Right cardiac atrium (tissue), 5 donors: ENCODE data around the gene ADD1. TPM values are rescaled to one million over a fixed set of nuclear protein-coding genes. Genes with fewer than 3 reads are reported as not detected.

Experiments
- ATAC-seq, 2 donors: fragments of 200-7000 bp; cut with Tn5 transposase; one replicate each; pipeline versions ENCODE4 v1.8.0 to v1.9.1; 2020; ENCODE audit warnings: moderate library complexity in 2 of 2, mild to moderate bottlenecking in 1 of 2
- DNase-seq, 3 donors: peaks; one replicate each; pipeline ENCODE4 v3.0.0-alpha.2; 2020
- H3K27ac ChIP-seq: one replicate; pipeline ENCODE4 v1.5.1; 2013; ENCODE audit warnings: mild to moderate bottlenecking, low read length, control low read depth, moderate library complexity
- H3K27me3 ChIP-seq: one replicate; pipeline ENCODE4 v1.6.1; 2013; ENCODE audit not compliant: control insufficient read depth, insufficient read depth
- H3K4me1 ChIP-seq: one replicate; pipeline ENCODE4 v1.6.1; 2013; ENCODE audit warnings: low read length; ENCODE audit not compliant: control insufficient read depth, insufficient read depth
- H3K4me3 ChIP-seq: one replicate; pipeline ENCODE4 v1.5.1; 2013; ENCODE audit warnings: low read length, control low read depth
- H3K9me3 ChIP-seq: one replicate; pipeline ENCODE4 v1.6.1; 2013; ENCODE audit warnings: low read length; ENCODE audit not compliant: control insufficient read depth
- WGBS: extraction: QIAGEN DNeasy Blood & Tissue Kit; methylation state at CpG from one replicate; pipeline ENCODE4 v1.1.7; 2013; 5-methylcytosine and 5-hydroxymethylcytosine counted together
- intact Hi-C, 4 donors: fragments of 100-400 bp; cut with DNase I; formaldehyde crosslinking; loops; one replicate each; pipeline versions ENCODE4 v1.11.0 to v1.14.0; 2022 to 2023
- polyA plus RNA-seq: library from polyadenylated mRNA; stranded (reverse); fragments of 200-250 nt; gene quantifications from one replicate; pipeline ENCODE4 v1.2.3, GENCODE V29; 2013
- total RNA-seq, 4 donors: library from RNA; stranded (reverse); fragmentation: NEBNext Ultra II Directional; extraction: Animal tissue kit (Norgen Biotek cat#: 25700); gene quantifications; one replicate each; pipeline ENCODE4 v1.2.1, GENCODE V29; 2021
- donor health status: healthy with polysubstance abuse.
- donor health status: DM: no; HTN: yes; CAD: no.
- donor health status: DM: no; HTN: no; CAD: no.
- donor health status: DM: no; HTN: yes; CAD: no; lungs with severe emphysema.
- donor health status: DM: yes; HTN: yes; CAD: no.

Gene ADD1
- total and polyA plus RNA-seq, 5 donors = 207 to 256 (median 218) TPM

- H3K4me1 ChIP-seq = peaks cover 19% of the 10 kb centered on the region
- intact Hi-C loops = no loop called here
- H3K4me3 ChIP-seq = no peak overlapping the region
- no peaks in the 10 kb centered on the region for H3K9me3 ChIP-seq
- peak; percentile 56 to 59 for ATAC-seq
- peak overlapping the region; percentile 20 for H3K27ac ChIP-seq
- peak; percentile 79 to 93 (median 92) for DNase-seq
- H3K27me3 ChIP-seq = no peaks in the 10 kb centered on the region
- WGBS = 43% methylated on average over 28 of the region's 28 CpGs
Observed at GRCh38 chr4:2806390-2807355, 37.0 kb upstream of the ADD1 start.

GRCh38 chr4:2807571-2807970, 36.1 kb upstream of the ADD1 start:
- ATAC-seq (no peak), DNase-seq (peak; percentile 20 to 61 (median 60))
- intact Hi-C loops = no loop called here
- H3K4me3 ChIP-seq = no peak overlapping the region
- H3K4me1 ChIP-seq = peaks cover 21% of the 10 kb centered on the region
- 93% methylated on average over 13 of the region's 13 CpGs for WGBS
- no peaks in the 10 kb centered on the region for H3K9me3 ChIP-seq
- H3K27ac ChIP-seq = no peak overlapping the region
- no peaks in the 10 kb centered on the region for H3K27me3 ChIP-seq

GRCh38 chr4:2808001-2808400, 35.6 kb upstream of the ADD1 start:
- WGBS = 91% methylated on average over 7 of the region's 7 CpGs
- no peaks in the 10 kb centered on the region for H3K9me3 ChIP-seq
- intact Hi-C loops = no loop called here
- H3K4me3 ChIP-seq = no peak overlapping the region
- peak in 1 of 3 donors; percentile 28 for DNase-seq
- ATAC-seq = no peak
- H3K27me3 ChIP-seq = no peaks in the 10 kb centered on the region
- peaks cover 21% of the 10 kb centered on the region for H3K4me1 ChIP-seq
- no peak overlapping the region for H3K27ac ChIP-seq

GRCh38 chr4:2809610-2810180, 33.9 kb upstream of the ADD1 start:
- H3K4me1 ChIP-seq = peaks cover 23% of the 10 kb centered on the region
- H3K4me3 ChIP-seq = no peak overlapping the region
- ATAC-seq = no peak
- DNase-seq = peak in 2 of 3 donors; percentile 63 to 72
- WGBS = 73% methylated on average over 10 of the region's 10 CpGs
- intact Hi-C loops = loop anchor here in 1 of 4 donors (10.0 kb wide), 1 partner anchor 45 kb away; no protein-coding TSS in a partner anchor
- no peak overlapping the region for H3K27ac ChIP-seq
- H3K9me3 ChIP-seq = no peaks in the 10 kb centered on the region
- no peaks in the 10 kb centered on the region for H3K27me3 ChIP-seq

GRCh38 chr4:2810388-2810787, 33.3 kb upstream of the ADD1 start:
- no peak overlapping the region for H3K27ac ChIP-seq
- no peaks in the 10 kb centered on the region for H3K9me3 ChIP-seq
- DNase-seq (no peak), ATAC-seq (no peak)
- H3K27me3 ChIP-seq = no peaks in the 10 kb centered on the region
- intact Hi-C loops = loop anchor here in 1 of 4 donors (10.0 kb wide), 1 partner anchor 46 kb away; no protein-coding TSS in a partner anchor
- peaks cover 23% of the 10 kb centered on the region for H3K4me1 ChIP-seq
- H3K4me3 ChIP-seq = no peak overlapping the region
- 76% methylated on average over 10 of the region's 10 CpGs for WGBS

- ATAC-seq = peak; percentile 75 to 82
Observed at GRCh38 chr4:2811830-2812611, 31.6 kb upstream of the ADD1 start.

GRCh38 chr4:2812612-2813354, 30.9 kb upstream of the ADD1 start:
- Histone ChIP-seq H3K9me3 (no peaks in the 10 kb centered on the region), H3K27me3 (no peaks in the 10 kb centered on the region), H3K4me3 (peak overlapping the region; percentile 3), H3K27ac (peak overlapping the region; percentile 5), H3K4me1 (peaks cover 13% of the 10 kb centered on the region)
- intact Hi-C loops = loop anchor here in 1 of 4 donors (10.0 kb wide), 1 partner anchor 48 kb away; no protein-coding TSS in a partner anchor
- 35% methylated on average over 20 of the region's 20 CpGs for WGBS
- ATAC-seq (peak in 1 of 2 donors; percentile 28), DNase-seq (no peak)

More at GRCh38 chr4:2811830-2812611, 31.6 kb upstream of the ADD1 start:
- H3K4me3 ChIP-seq = peak overlapping the region; percentile 3
- no peaks in the 10 kb centered on the region for H3K9me3 ChIP-seq
- H3K4me1 ChIP-seq = peaks cover 14% of the 10 kb centered on the region
- WGBS = 43% methylated on average over 21 of the region's 21 CpGs
- no peaks in the 10 kb centered on the region for H3K27me3 ChIP-seq
- intact Hi-C loops = loop anchor here in 1 of 4 donors (10.0 kb wide), 1 partner anchor 47 kb away; no protein-coding TSS in a partner anchor
- H3K27ac ChIP-seq = peak overlapping the region; percentile 7
- peak; percentile 78 to 89 (median 87) for DNase-seq

- no peaks in the 10 kb centered on the region for H3K27me3 ChIP-seq
- no peak overlapping the region for H3K27ac ChIP-seq
- DNase-seq (no peak), ATAC-seq (no peak)
- no peak overlapping the region for H3K4me3 ChIP-seq
- 86% methylated on average over 17 of the region's 17 CpGs for WGBS
- H3K4me1 ChIP-seq = peaks cover 14% of the 10 kb centered on the region
- intact Hi-C loops = loop anchor here in 1 of 4 donors (10.0 kb wide), 1 partner anchor 49 kb away; no protein-coding TSS in a partner anchor
- no peaks in the 10 kb centered on the region for H3K9me3 ChIP-seq
Observed at GRCh38 chr4:2813446-2814405, 29.9 kb upstream of the ADD1 start.

GRCh38 chr4:2814627-2815270, 28.9 kb upstream of the ADD1 start:
- intact Hi-C loops = loop anchor here in 1 of 4 donors (10.0 kb wide), 1 partner anchor 50 kb away; no protein-coding TSS in a partner anchor
- Histone ChIP-seq H3K9me3 (no peaks in the 10 kb centered on the region), H3K4me3 (no peak overlapping the region), H3K27ac (no peak overlapping the region), H3K27me3 (no peaks in the 10 kb centered on the region), H3K4me1 (peaks cover 12% of the 10 kb centered on the region)
- no peak for ATAC-seq
- WGBS = 78% methylated on average over 7 of the region's 7 CpGs
- DNase-seq = no peak
